GM23338 (cell line): ENCODE results near the gene FBXL20. TPM values are rescaled to one million over a fixed set of nuclear protein-coding genes. Genes with fewer than 3 reads are reported as not detected.

Experiments used
- ATAC-seq: fragments of 200-7000 bp; cut with Tn5 transposase; 3 replicates; pipeline ENCODE4 v1.9.1; 2020
- DNase-seq: peaks from one replicate; pipeline ENCODE4 v3.0.0-alpha.2; 2015; ENCODE audit warnings: low spot score
- H2AFZ ChIP-seq: fragments of 200-600 bp; sonication (generic); 2 replicates; pipeline ENCODE4 v1.8.0; 2016; ENCODE audit warnings: antibody characterized with exemption, mild to moderate bottlenecking, moderate library complexity
- H3F3A ChIP-seq: fragments of 200-600 bp; sonication (generic); replicated peaks from 2 replicates; pipeline ENCODE4 v1.8.0; 2017; ENCODE audit warnings: antibody characterized with exemption, mixed run types, low read depth
- H3K27ac ChIP-seq: fragments of 200-600 bp; sonication (generic); 2 replicates; pipeline ENCODE4 v1.6.1; 2016; ENCODE audit warnings: low read depth
- H3K27me3 ChIP-seq: fragments of 200-600 bp; sonication (generic); 2 replicates; pipeline ENCODE4 v1.8.0; 2016; ENCODE audit warnings: mild to moderate bottlenecking, mixed run types, moderate library complexity; ENCODE audit not compliant: insufficient read depth
- H3K36me3 ChIP-seq: fragments of 200-600 bp; sonication (generic); 2 replicates; pipeline ENCODE4 v1.8.0; 2016; ENCODE audit warnings: mild to moderate bottlenecking; ENCODE audit not compliant: insufficient read depth
- H3K4me1 ChIP-seq: fragments of 200-600 bp; sonication (generic); 2 replicates; pipeline ENCODE4 v1.8.0; 2016; ENCODE audit warnings: mild to moderate bottlenecking, moderate library complexity; ENCODE audit not compliant: insufficient read depth
- H3K4me2 ChIP-seq: fragments of 200-600 bp; sonication (generic); 2 replicates; pipeline ENCODE4 v1.7.1; 2017; ENCODE audit warnings: mixed run types
- H3K4me3 ChIP-seq: fragments of 200-600 bp; sonication (generic); 2 replicates; pipeline ENCODE4 v1.6.1; 2016; ENCODE audit warnings: mixed run types
- H3K79me2 ChIP-seq: fragments of 200-600 bp; sonication (generic); replicated peaks from 2 replicates; pipeline ENCODE4 v1.8.0; 2017; ENCODE audit warnings: mild to moderate bottlenecking; ENCODE audit not compliant: insufficient read depth
- H3K9me2 ChIP-seq: fragments of 200-600 bp; sonication (generic); 2 replicates; pipeline ENCODE4 v1.8.0; 2017; ENCODE audit not compliant: insufficient read depth
- H4K20me1 ChIP-seq: fragments of 200-600 bp; sonication (generic); replicated peaks from 2 replicates; pipeline ENCODE4 v1.8.0; 2017; ENCODE audit warnings: mild to moderate bottlenecking; ENCODE audit not compliant: insufficient read depth
- H3K27ac Mint-ChIP-seq: 2 replicates; pipeline ENCODE4 v1.8.0; 2020; ENCODE audit warnings: inconsistent platforms, mild to moderate bottlenecking, moderate library complexity, mixed read lengths
- H3K27me3 Mint-ChIP-seq: 3 replicates; pipeline ENCODE4 v1.8.0; 2022; ENCODE audit warnings: low read depth, mild to moderate bottlenecking, moderate library complexity, mixed read lengths, inconsistent platforms; ENCODE audit not compliant: insufficient read depth, poor library complexity
- H3K36me3 Mint-ChIP-seq: 3 replicates; pipeline ENCODE4 v1.8.0; 2021; ENCODE audit warnings: low read depth, mild to moderate bottlenecking, inconsistent platforms, moderate library complexity, mixed read lengths
- H3K4me1 Mint-ChIP-seq: 3 replicates; pipeline ENCODE4 v1.8.0; 2020; ENCODE audit warnings: mild to moderate bottlenecking, inconsistent platforms, mixed read lengths
- H3K4me3 Mint-ChIP-seq: 3 replicates; pipeline ENCODE4 v1.8.0; 2021; ENCODE audit warnings: moderate library complexity, mild to moderate bottlenecking, inconsistent platforms, mixed read lengths
- H3K9me3 Mint-ChIP-seq: 3 replicates; pipeline ENCODE4 v1.8.0; 2020; ENCODE audit warnings: moderate library complexity, mild to moderate bottlenecking, inconsistent platforms, mixed read lengths
- CREB1 ChIP-seq: fragments of 250-450 bp; sonication (Bioruptor Pico); IDR thresholded peaks from 2 replicates; pipeline ENCODE4 v1.5.0; 2020; ENCODE audit warnings: low read depth, mild to moderate bottlenecking, moderate library complexity
- CTCF ChIP-seq, 2 experiments: fragments of 200-600 bp in 1 of 2; sonication (generic) in 1 of 2; conservative IDR thresholded peaks; 2 replicates each; pipeline versions ENCODE4 v1.5.1 to v1.6.1; 2016 to 2017; ENCODE audit warnings: antibody characterized with exemption in 2 of 2, low read depth in 2 of 2, mild to moderate bottlenecking in 2 of 2, moderate library complexity in 1 of 2
- EZH2 ChIP-seq: fragments of 200-600 bp; sonication (generic); IDR thresholded peaks from one replicate; pipeline ENCODE4 v1.8.0; 2017; ENCODE audit warnings: antibody characterized with exemption, mild to moderate bottlenecking, low read depth; ENCODE audit not compliant: unreplicated experiment
- EZH2phosphoT487 ChIP-seq: fragments of 200-600 bp; sonication (generic); IDR thresholded peaks from one replicate; pipeline ENCODE4 v1.8.1; 2018; ENCODE audit warnings: antibody characterized with exemption; ENCODE audit not compliant: unreplicated experiment
- POLR2AphosphoS5 ChIP-seq: IDR thresholded peaks from 2 replicates; pipeline ENCODE4 v1.6.1; 2016; ENCODE audit warnings: antibody characterized with exemption, low read depth
- STAT1 ChIP-seq: IDR thresholded peaks from one replicate; pipeline ENCODE4 v1.6.1; 2016; ENCODE audit warnings: antibody characterized with exemption; ENCODE audit not compliant: unreplicated experiment
- ZNF114 ChIP-seq: fragments of 250-450 bp; sonication (Bioruptor Pico); IDR thresholded peaks from 2 replicates; pipeline ENCODE4 v1.5.0; 2020; ENCODE audit warnings: mild to moderate bottlenecking, moderate library complexity
- ZNF331 ChIP-seq: fragments of 250-450 bp; sonication (Bioruptor Pico); IDR thresholded peaks from 2 replicates; pipeline ENCODE4 v1.5.0; 2020; ENCODE audit warnings: low read depth, mild to moderate bottlenecking, moderate library complexity
- polyA plus RNA-seq: library from polyadenylated mRNA; unstranded; fragments of >200 nt; fragmentation: Nextera tagmentation; extraction: Ambion mirVana; gene quantifications from 2 replicates; pipeline ENCODE4 v1.2.1, GENCODE V29; 2016
- total RNA-seq: library from RNA; depleted of rRNA; stranded (reverse); fragments of >200 nt; shearing (Covaris generic); gene quantifications from 2 replicates; pipeline ENCODE4 v1.2.3, GENCODE V29; 2014
- TF ChIP-seq, protein P1 (sequence below): IDR thresholded peaks from 2 replicates; pipeline ENCODE4 v1.6.1; 2016; ENCODE audit warnings: antibody characterized with exemption
- TF ChIP-seq, protein P2 (sequence below): fragments of 250-450 bp; sonication (Bioruptor Pico); IDR thresholded peaks from 2 replicates; pipeline ENCODE4 v1.5.0; 2020; ENCODE audit warnings: mild to moderate bottlenecking, moderate library complexity

FBXL20 gene
- total and polyA plus RNA-seq, 2 experiments from 2014 or later = 2.9 to 6.9 TPM

DNA sequence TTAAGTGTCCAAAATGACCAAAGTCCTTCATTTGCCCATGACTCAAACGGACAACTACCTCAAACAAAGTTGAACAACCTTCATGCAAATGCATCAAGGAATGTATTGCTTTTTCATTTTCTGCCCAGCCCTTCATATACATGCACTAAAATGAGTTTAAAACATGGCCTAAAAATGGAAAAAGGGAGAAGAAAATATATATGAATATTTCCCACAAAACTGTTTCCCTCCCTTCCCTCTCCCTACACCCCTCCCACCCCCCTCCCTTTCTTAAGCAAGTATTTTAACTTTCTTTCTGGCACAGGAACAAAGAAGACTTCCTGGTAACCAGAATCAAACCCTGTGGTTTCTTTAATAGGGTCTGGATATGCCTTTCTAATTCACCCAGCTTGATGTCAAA, 5.5 kb upstream of the FBXL20 start:
- H3K27ac Mint-ChIP-seq = no peak overlapping the region; the same call in 1 of the 2 replicates
- Histone ChIP-seq H3K9me2 (no peaks in the 10 kb centered on the region), H3K4me3 (no peak overlapping the region), H3K27ac (no peak overlapping the region), H2AFZ (no peak overlapping the region), H3K27me3 (no peaks in the 10 kb centered on the region), H3F3A (no peaks in the 10 kb centered on the region; the same call in 1 of the 2 replicates), H3K4me1 (no peaks in the 10 kb centered on the region; the same call in 1 of the 2 replicates), H3K79me2 (no peaks in the 10 kb centered on the region), H4K20me1 (peaks cover 11% of the 10 kb centered on the region; the same call in 1 of the 2 replicates), H3K4me2 (no peak overlapping the region), H3K36me3 (peaks cover 35% of the 10 kb centered on the region)
- H3K27me3 Mint-ChIP-seq = peaks cover 8% of the 10 kb centered on the region
- H3K4me1 Mint-ChIP-seq = peaks cover 6% of the 10 kb centered on the region
- no peak for ATAC-seq
- no peaks in the 10 kb centered on the region; the same call in 2 of the 3 replicates for H3K9me3 Mint-ChIP-seq
- H3K36me3 Mint-ChIP-seq = peaks cover 48% of the 10 kb centered on the region
- no peak overlapping the region for H3K4me3 Mint-ChIP-seq
- TF ChIP-seq CREB1 (CRISPR knock-in tag) = no peak
- no peak for TF ChIP-seq POLR2AphosphoS5
- TF ChIP-seq, protein P1, sequence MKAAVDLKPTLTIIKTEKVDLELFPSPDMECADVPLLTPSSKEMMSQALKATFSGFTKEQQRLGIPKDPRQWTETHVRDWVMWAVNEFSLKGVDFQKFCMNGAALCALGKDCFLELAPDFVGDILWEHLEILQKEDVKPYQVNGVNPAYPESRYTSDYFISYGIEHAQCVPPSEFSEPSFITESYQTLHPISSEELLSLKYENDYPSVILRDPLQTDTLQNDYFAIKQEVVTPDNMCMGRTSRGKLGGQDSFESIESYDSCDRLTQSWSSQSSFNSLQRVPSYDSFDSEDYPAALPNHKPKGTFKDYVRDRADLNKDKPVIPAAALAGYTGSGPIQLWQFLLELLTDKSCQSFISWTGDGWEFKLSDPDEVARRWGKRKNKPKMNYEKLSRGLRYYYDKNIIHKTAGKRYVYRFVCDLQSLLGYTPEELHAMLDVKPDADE = no peak
- no peak for TF ChIP-seq EZH2
- TF ChIP-seq EZH2phosphoT487 = no peak
- DNase-seq = no peak

GRCh38 chr17:39405436-39405835, 4.0 kb upstream of the FBXL20 start:
- ATAC-seq (no peak), DNase-seq (no peak)
- Histone ChIP-seq H3K9me2 (no peaks in the 10 kb centered on the region), H4K20me1 (peaks cover 11% of the 10 kb centered on the region; the same call in 1 of the 2 replicates), H3F3A (peaks cover 4% of the 10 kb centered on the region; the same call in 1 of the 2 replicates), H3K79me2 (peaks cover 5% of the 10 kb centered on the region), H3K4me2 (no peak overlapping the region), H3K27ac (no peak overlapping the region), H3K36me3 (peaks cover 25% of the 10 kb centered on the region), H3K4me3 (no peak overlapping the region), H3K4me1 (no peaks in the 10 kb centered on the region; the same call in none of the 2 replicates), H3K27me3 (no peaks in the 10 kb centered on the region), H2AFZ (no peak overlapping the region)
- Mint-ChIP-seq H3K4me3 (no peak overlapping the region), H3K36me3 (peaks cover 36% of the 10 kb centered on the region), H3K27me3 (peaks cover 12% of the 10 kb centered on the region), H3K4me1 (peaks cover 8% of the 10 kb centered on the region), H3K9me3 (no peaks in the 10 kb centered on the region; the same call in 2 of the 3 replicates), H3K27ac (no peak overlapping the region)
- no peak for TF ChIP-seq STAT1
- TF ChIP-seq, protein P1 = no peak
- no peak for TF ChIP-seq CTCF (conservative IDR thresholded peaks at IDR 0.05; ENCODE audit: low read depth in 2 of 2)
- no peak for TF ChIP-seq ZNF114 (CRISPR knock-in tag)
- TF ChIP-seq EZH2phosphoT487 = no peak
- no peak for TF ChIP-seq POLR2AphosphoS5
- TF ChIP-seq ZNF331 (CRISPR knock-in tag) = no peak
- TF ChIP-seq, protein P2, sequence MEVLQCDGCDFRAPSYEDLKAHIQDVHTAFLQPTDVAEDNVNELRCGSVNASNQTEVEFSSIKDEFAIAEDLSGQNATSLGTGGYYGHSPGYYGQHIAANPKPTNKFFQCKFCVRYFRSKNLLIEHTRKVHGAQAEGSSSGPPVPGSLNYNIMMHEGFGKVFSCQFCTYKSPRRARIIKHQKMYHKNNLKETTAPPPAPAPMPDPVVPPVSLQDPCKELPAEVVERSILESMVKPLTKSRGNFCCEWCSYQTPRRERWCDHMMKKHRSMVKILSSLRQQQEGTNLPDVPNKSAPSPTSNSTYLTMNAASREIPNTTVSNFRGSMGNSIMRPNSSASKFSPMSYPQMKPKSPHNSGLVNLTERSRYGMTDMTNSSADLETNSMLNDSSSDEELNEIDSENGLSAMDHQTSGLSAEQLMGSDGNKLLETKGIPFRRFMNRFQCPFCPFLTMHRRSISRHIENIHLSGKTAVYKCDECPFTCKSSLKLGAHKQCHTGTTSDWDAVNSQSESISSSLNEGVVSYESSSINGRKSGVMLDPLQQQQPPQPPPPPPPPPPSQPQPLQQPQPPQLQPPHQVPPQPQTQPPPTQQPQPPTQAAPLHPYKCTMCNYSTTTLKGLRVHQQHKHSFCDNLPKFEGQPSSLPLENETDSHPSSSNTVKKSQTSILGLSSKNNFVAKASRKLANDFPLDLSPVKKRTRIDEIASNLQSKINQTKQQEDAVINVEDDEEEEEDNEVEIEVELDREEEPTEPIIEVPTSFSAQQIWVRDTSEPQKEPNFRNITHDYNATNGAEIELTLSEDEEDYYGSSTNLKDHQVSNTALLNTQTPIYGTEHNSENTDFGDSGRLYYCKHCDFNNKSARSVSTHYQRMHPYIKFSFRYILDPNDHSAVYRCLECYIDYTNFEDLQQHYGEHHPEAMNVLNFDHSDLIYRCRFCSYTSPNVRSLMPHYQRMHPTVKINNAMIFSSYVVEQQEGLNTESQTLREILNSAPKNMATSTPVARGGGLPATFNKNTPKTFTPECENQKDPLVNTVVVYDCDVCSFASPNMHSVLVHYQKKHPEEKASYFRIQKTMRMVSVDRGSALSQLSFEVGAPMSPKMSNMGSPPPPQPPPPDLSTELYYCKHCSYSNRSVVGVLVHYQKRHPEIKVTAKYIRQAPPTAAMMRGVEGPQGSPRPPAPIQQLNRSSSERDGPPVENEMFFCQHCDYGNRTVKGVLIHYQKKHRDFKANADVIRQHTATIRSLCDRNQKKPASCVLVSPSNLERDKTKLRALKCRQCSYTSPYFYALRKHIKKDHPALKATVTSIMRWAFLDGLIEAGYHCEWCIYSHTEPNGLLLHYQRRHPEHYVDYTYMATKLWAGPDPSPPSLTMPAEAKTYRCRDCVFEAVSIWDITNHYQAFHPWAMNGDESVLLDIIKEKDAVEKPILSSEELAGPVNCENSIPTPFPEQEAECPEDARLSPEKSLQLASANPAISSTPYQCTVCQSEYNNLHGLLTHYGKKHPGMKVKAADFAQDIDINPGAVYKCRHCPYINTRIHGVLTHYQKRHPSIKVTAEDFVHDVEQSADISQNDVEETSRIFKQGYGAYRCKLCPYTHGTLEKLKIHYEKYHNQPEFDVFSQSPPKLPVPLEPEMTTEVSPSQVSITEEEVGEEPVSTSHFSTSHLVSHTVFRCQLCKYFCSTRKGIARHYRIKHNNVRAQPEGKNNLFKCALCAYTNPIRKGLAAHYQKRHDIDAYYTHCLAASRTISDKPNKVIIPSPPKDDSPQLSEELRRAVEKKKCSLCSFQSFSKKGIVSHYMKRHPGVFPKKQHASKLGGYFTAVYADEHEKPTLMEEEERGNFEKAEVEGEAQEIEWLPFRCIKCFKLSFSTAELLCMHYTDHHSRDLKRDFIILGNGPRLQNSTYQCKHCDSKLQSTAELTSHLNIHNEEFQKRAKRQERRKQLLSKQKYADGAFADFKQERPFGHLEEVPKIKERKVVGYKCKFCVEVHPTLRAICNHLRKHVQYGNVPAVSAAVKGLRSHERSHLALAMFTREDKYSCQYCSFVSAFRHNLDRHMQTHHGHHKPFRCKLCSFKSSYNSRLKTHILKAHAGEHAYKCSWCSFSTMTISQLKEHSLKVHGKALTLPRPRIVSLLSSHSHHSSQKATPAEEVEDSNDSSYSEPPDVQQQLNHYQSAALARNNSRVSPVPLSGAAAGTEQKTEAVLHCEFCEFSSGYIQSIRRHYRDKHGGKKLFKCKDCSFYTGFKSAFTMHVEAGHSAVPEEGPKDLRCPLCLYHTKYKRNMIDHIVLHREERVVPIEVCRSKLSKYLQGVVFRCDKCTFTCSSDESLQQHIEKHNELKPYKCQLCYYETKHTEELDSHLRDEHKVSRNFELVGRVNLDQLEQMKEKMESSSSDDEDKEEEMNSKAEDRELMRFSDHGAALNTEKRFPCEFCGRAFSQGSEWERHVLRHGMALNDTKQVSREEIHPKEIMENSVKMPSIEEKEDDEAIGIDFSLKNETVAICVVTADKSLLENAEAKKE (CRISPR knock-in tag) = no peak
- no peak for TF ChIP-seq EZH2
